ENCODE measurements around the gene SPECC1. TPM values are rescaled to one million over a fixed set of nuclear protein-coding genes. Genes with fewer than 3 reads are reported as not detected.
"Not testable (repeated sequence)": the region's sequence is repeated elsewhere in the genome, so short reads cannot be mapped to it uniquely, and the experiment has no call there.

The SPECC1 gene
- total RNA-seq, 1 experiment from 2014 or later: 55.3 TPM

DNA sequence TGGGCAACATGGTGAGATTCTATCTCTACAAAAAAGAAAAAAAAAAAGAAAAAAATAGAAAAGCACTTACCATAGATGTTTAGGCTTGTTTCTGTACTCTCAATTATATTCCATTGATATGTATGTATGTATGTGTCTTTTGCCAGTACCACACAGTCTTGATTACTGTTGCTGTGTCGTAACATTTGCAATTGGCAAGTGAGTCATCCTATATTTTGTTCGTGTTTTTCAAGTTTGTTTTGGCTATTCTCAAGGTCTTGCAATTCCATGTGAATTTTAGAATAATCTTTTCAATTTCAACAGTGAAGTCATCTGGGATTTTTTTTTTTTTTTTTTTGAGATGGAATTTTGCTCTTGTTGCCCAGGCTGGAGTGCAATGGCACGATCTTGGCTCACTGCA is 19.3 kb downstream of the SPECC1 start:
- Mint-ChIP-seq H3K4me3 (ENCODE audit: unreplicated experiment) (no peak overlapping the region), H3K4me1 (ENCODE audit: insufficient read depth, unreplicated experiment) (no peaks in the 10 kb centered on the region), H3K27ac (ENCODE audit: low read depth, unreplicated experiment) (no peak overlapping the region), H3K27me3 (ENCODE audit: insufficient read depth, unreplicated experiment) (no peaks in the 10 kb centered on the region), H3K9me3 (ENCODE audit: unreplicated experiment) (no peaks in the 10 kb centered on the region), H3K36me3 (ENCODE audit: insufficient read depth, unreplicated experiment) (no peaks in the 10 kb centered on the region)
- no TSS peak for BruUV-seq (replicated peaks)
- CTCF ChIA-PET: no interaction called here
- TF ChIP-seq, protein P1, sequence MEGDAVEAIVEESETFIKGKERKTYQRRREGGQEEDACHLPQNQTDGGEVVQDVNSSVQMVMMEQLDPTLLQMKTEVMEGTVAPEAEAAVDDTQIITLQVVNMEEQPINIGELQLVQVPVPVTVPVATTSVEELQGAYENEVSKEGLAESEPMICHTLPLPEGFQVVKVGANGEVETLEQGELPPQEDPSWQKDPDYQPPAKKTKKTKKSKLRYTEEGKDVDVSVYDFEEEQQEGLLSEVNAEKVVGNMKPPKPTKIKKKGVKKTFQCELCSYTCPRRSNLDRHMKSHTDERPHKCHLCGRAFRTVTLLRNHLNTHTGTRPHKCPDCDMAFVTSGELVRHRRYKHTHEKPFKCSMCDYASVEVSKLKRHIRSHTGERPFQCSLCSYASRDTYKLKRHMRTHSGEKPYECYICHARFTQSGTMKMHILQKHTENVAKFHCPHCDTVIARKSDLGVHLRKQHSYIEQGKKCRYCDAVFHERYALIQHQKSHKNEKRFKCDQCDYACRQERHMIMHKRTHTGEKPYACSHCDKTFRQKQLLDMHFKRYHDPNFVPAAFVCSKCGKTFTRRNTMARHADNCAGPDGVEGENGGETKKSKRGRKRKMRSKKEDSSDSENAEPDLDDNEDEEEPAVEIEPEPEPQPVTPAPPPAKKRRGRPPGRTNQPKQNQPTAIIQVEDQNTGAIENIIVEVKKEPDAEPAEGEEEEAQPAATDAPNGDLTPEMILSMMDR (IDR thresholded peaks at IDR 0.05; ENCODE audit: unreplicated experiment): no peak
- POLR2A ChIA-PET: interaction anchor here (0.9 to 1.7 kb wide), 4 partner anchors 9 to 38 kb away, joined by 3 read pairs; no protein-coding TSS in a partner anchor
- DNase-seq (ENCODE audit: unreplicated experiment): peak; percentile 72
- intact Hi-C loops (cut with micrococcal nuclease): no loop called here

DNA sequence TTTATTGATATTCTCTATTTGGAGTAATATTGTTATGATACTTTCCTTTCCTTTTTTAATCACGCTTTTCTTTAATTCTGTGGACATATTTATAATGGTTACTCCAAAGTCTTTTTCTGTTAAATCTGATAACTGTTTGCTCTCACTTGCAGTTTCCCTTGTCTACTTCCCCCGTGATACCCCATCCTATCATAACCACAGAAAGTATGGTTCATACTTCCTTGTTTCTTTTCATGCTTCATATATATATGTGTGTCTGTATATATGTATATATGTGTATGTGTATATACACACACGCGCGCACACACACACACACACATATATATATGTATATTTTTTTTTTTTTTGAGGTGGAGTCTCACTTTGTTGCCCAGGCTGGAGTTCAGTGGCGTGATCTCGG is 23.5 kb downstream of the SPECC1 start:
- no peak overlapping the region for H3K4me3 Mint-ChIP-seq (ENCODE audit: unreplicated experiment)
- H3K4me1 Mint-ChIP-seq (ENCODE audit: insufficient read depth, unreplicated experiment): no peaks in the 10 kb centered on the region
- no peaks in the 10 kb centered on the region for H3K9me3 Mint-ChIP-seq (ENCODE audit: unreplicated experiment)
- intact Hi-C loops (cut with micrococcal nuclease): no loop called here
- no TSS peak for BruUV-seq (replicated peaks)
- ChIA-PET POLR2A (no interaction called here), CTCF (no interaction called here)
- DNase-seq (ENCODE audit: unreplicated experiment): no peak
- H3K27ac Mint-ChIP-seq (ENCODE audit: low read depth, unreplicated experiment): no peak overlapping the region
- H3K36me3 Mint-ChIP-seq (ENCODE audit: insufficient read depth, unreplicated experiment): no peaks in the 10 kb centered on the region
- H3K27me3 Mint-ChIP-seq (ENCODE audit: insufficient read depth, unreplicated experiment): peaks cover 2% of the 10 kb centered on the region
- TF ChIP-seq, protein P1 (IDR thresholded peaks at IDR 0.05; ENCODE audit: unreplicated experiment): no peak

DNA sequence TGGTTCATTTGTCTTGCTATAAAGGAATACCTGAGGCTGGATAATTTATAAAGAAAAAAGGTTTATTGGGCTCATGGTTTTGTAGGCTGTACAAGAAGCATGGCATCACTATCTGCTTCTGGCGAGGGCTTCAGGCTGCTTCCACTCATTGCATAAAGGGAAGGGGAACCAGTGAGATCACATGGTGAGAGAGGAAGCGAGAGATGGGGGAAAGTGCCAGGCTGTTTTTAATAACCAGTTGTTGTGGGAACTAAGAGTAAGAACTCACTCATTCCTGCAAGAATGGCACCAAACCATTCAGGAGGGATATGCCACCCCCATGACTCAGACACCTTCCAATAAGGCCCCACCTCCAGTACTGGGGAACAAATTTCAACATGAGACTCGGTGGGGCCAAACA is 24.3 kb downstream of the SPECC1 start:
- CTCF ChIA-PET: interaction anchor here (0.7 kb wide), 1 partner anchor 546 kb away, joined by 4 read pairs; no protein-coding TSS in a partner anchor

DNA sequence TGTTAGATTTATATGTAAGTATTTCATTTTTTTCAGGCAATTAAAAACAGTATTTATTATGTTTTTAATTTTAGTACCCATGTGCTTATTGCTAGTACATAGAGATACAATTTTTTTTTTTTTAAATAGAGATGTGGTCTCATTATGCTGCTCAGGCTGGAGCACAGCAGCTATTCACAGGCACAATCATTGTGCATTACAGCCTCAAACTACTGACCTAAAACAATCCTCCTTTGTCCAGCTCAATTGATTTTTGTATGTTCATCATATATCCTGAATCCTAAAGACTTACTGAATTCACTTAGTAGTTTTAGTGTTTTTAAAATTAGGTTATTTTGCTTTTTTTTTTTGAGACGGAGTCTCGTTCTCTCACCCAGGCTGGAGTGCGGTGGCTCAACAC is 26.3 kb downstream of the SPECC1 start:
- no peak for DNase-seq (ENCODE audit: unreplicated experiment)
- TF ChIP-seq, protein P1 (IDR thresholded peaks at IDR 0.05; ENCODE audit: unreplicated experiment): no peak
- no peak overlapping the region for H3K4me3 Mint-ChIP-seq (ENCODE audit: unreplicated experiment)
- intact Hi-C loops (cut with micrococcal nuclease): no loop called here
- no peaks in the 10 kb centered on the region for H3K36me3 Mint-ChIP-seq (ENCODE audit: insufficient read depth, unreplicated experiment)
- peaks cover 13% of the 10 kb centered on the region for H3K27me3 Mint-ChIP-seq (ENCODE audit: insufficient read depth, unreplicated experiment)
- H3K9me3 Mint-ChIP-seq (ENCODE audit: unreplicated experiment): no peaks in the 10 kb centered on the region
- H3K27ac Mint-ChIP-seq (ENCODE audit: low read depth, unreplicated experiment): no peak overlapping the region
- ChIA-PET CTCF (interaction anchor here (0.7 to 1.1 kb wide), 2 partner anchors 27 to 35 kb away, joined by 3 read pairs; no protein-coding TSS in a partner anchor), POLR2A (interaction anchor here (0.8 kb wide), 1 partner anchor 90 kb away, joined by 3 read pairs; no protein-coding TSS in a partner anchor)
- no peaks in the 10 kb centered on the region for H3K4me1 Mint-ChIP-seq (ENCODE audit: insufficient read depth, unreplicated experiment)
- no TSS peak for BruUV-seq (replicated peaks)

More for the DNA sequence above, 24.3 kb downstream of the SPECC1 start:
- intact Hi-C loops (cut with micrococcal nuclease): no loop called here
- Mint-ChIP-seq H3K36me3 (ENCODE audit: insufficient read depth, unreplicated experiment) (no peaks in the 10 kb centered on the region), H3K27me3 (ENCODE audit: insufficient read depth, unreplicated experiment) (peaks cover 10% of the 10 kb centered on the region), H3K9me3 (ENCODE audit: unreplicated experiment) (no peaks in the 10 kb centered on the region), H3K4me1 (ENCODE audit: insufficient read depth, unreplicated experiment) (no peaks in the 10 kb centered on the region), H3K4me3 (ENCODE audit: unreplicated experiment) (no peak overlapping the region), H3K27ac (ENCODE audit: low read depth, unreplicated experiment) (no peak overlapping the region)
- POLR2A ChIA-PET: no interaction called here
- TF ChIP-seq, protein P1 (IDR thresholded peaks at IDR 0.05; ENCODE audit: unreplicated experiment): no peak
- no peak for DNase-seq (ENCODE audit: unreplicated experiment)
- BruUV-seq (replicated peaks): no TSS peak

DNA sequence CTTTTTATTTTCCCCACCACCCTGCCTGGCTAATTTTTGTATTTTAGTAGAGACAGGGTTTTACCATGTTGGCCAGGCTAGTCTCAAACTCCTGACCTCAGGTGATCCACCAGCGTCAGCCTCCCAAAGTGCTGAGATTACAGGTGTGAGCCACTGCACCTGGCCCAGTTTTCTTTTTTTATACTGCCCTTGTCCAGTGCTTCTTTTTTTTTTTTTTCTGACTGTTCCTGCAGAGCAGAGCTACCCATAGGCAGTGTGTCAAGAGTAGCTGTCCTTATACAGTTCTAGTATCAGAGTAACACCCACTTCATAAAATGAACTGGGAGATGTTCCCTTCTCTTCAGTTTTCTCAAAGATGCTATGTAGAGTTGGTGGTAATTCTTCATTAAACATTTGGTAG is 28.1 kb downstream of the SPECC1 start:
- POLR2A ChIA-PET; intact Hi-C loops (cut with micrococcal nuclease); H3K9me3 Mint-ChIP-seq (ENCODE audit: unreplicated experiment); BruUV-seq (replicated peaks); H3K4me1 Mint-ChIP-seq (ENCODE audit: insufficient read depth, unreplicated experiment); CTCF ChIA-PET; H3K27ac Mint-ChIP-seq (ENCODE audit: low read depth, unreplicated experiment); DNase-seq (ENCODE audit: unreplicated experiment); H3K4me3 Mint-ChIP-seq (ENCODE audit: unreplicated experiment); H3K36me3 Mint-ChIP-seq (ENCODE audit: insufficient read depth, unreplicated experiment): not testable (repeated sequence)
- H3K27me3 Mint-ChIP-seq (ENCODE audit: insufficient read depth, unreplicated experiment): peaks cover 13% of the 10 kb centered on the region
